HepG2 (cell line): ENCODE results near the gene DMAC2L. TPM values are rescaled to one million over a fixed set of nuclear protein-coding genes. Genes with fewer than 3 reads are reported as not detected.

Source experiments
- ARHGAP35 ChIP-seq: sonication (generic); formaldehyde crosslinking; IDR thresholded peaks from 2 replicates; pipeline ENCODE4 v1.9.0; 2022; ENCODE audit warnings: mild to moderate bottlenecking, inconsistent platforms, moderate library complexity, missing genetic modification reagents, borderline replicate concordance
- CREM ChIP-seq, 2 experiments: sonication (generic) in 1 of 2; formaldehyde crosslinking in 1 of 2; IDR thresholded peaks; 2 replicates each; pipeline versions ENCODE4 v1.4.0 to v1.6.1; 2016 to 2020; ENCODE audit warnings: antibody characterized with exemption in 1 of 2, mild to moderate bottlenecking in 1 of 2, missing genetic modification reagents in 1 of 2
- EED ChIP-seq: sonication (generic); formaldehyde crosslinking; IDR thresholded peaks from 2 replicates; pipeline ENCODE4 v1.5.0; 2020; ENCODE audit warnings: mild to moderate bottlenecking, missing genetic modification reagents
- EZH2 ChIP-seq: conservative IDR thresholded peaks from 2 replicates; pipeline ENCODE4 v1.6.1; 2012; ENCODE audit warnings: mild to moderate bottlenecking, low read depth, low read length, moderate library complexity
- FOXM1 ChIP-seq: sonication (generic); formaldehyde crosslinking; IDR thresholded peaks from 2 replicates; pipeline ENCODE4 v1.5.0; 2020; ENCODE audit warnings: missing genetic modification reagents
- GPN1 ChIP-seq: sonication (generic); formaldehyde crosslinking; IDR thresholded peaks from 2 replicates; pipeline ENCODE4 v1.5.1; 2020; ENCODE audit warnings: missing genetic modification reagents, borderline replicate concordance
- HES4 ChIP-seq: sonication (generic); formaldehyde crosslinking; IDR thresholded peaks from 2 replicates; pipeline ENCODE4 v1.9.0; 2021; ENCODE audit warnings: mild to moderate bottlenecking, missing genetic modification reagents, borderline replicate concordance
- MEIS2 ChIP-seq: sonication (generic); formaldehyde crosslinking; IDR thresholded peaks from 2 replicates; pipeline ENCODE4 v1.9.0; 2021; ENCODE audit warnings: mild to moderate bottlenecking, missing genetic modification reagents
- NFYB ChIP-seq: sonication (generic); formaldehyde crosslinking; IDR thresholded peaks from 2 replicates; pipeline ENCODE4 v1.4.0; 2020; ENCODE audit warnings: missing genetic modification reagents
- PRMT3 ChIP-seq: sonication (generic); formaldehyde crosslinking; IDR thresholded peaks from 2 replicates; pipeline ENCODE4 v1.8.1; 2022; ENCODE audit warnings: low read depth, mild to moderate bottlenecking, moderate library complexity, missing genetic modification reagents, borderline replicate concordance
- RFXANK ChIP-seq: IDR thresholded peaks from 2 replicates; pipeline ENCODE4 v1.6.1; 2016
- SSRP1 ChIP-seq: IDR thresholded peaks from 2 replicates; pipeline ENCODE4 v1.6.1; 2016; ENCODE audit warnings: control low read depth
- ZFP1 ChIP-seq: IDR thresholded peaks from 2 replicates; pipeline ENCODE4 v1.6.1; 2016
- ZFP82 ChIP-seq: sonication (generic); formaldehyde crosslinking; IDR thresholded peaks from 2 replicates; pipeline ENCODE4 v1.5.1; 2020; ENCODE audit warnings: mild to moderate bottlenecking, missing genetic modification reagents, borderline replicate concordance
- ZFX ChIP-seq: sonication (generic); formaldehyde crosslinking; IDR thresholded peaks from 2 replicates; pipeline ENCODE4 v1.4.0; 2020; ENCODE audit warnings: mild to moderate bottlenecking, low read depth, missing genetic modification reagents, moderate library complexity
- ZNF230 ChIP-seq: sonication (generic); formaldehyde crosslinking; IDR thresholded peaks from 2 replicates; pipeline ENCODE4 v1.4.0; 2020; ENCODE audit warnings: mild to moderate bottlenecking, missing genetic modification reagents
- ZNF362 ChIP-seq: sonication (generic); formaldehyde crosslinking; IDR thresholded peaks from 2 replicates; pipeline ENCODE4 v1.4.0; 2020; ENCODE audit warnings: missing genetic modification reagents, mild to moderate bottlenecking, borderline replicate concordance
- ZNF441 ChIP-seq: sonication (generic); formaldehyde crosslinking; IDR thresholded peaks from 2 replicates; pipeline ENCODE4 v1.7.0; 2021; ENCODE audit warnings: missing genetic modification reagents, borderline replicate concordance
- ZNF556 ChIP-seq: sonication (generic); formaldehyde crosslinking; IDR thresholded peaks from 2 replicates; pipeline ENCODE4 v1.4.0; 2020; ENCODE audit warnings: mild to moderate bottlenecking, missing genetic modification reagents, borderline replicate concordance
- ZNF704 ChIP-seq: sonication (generic); formaldehyde crosslinking; IDR thresholded peaks from 2 replicates; pipeline ENCODE4 v1.8.1; 2023; ENCODE audit warnings: mild to moderate bottlenecking, inconsistent platforms, moderate library complexity, missing genetic modification reagents, borderline replicate concordance
- ZNF768 ChIP-seq: sonication (generic); formaldehyde crosslinking; IDR thresholded peaks from 2 replicates; pipeline ENCODE4 v1.4.0; 2020; ENCODE audit warnings: missing genetic modification reagents
- ZSCAN20 ChIP-seq: sonication (generic); formaldehyde crosslinking; IDR thresholded peaks from 2 replicates; pipeline ENCODE4 v1.4.0; 2020; ENCODE audit warnings: missing genetic modification reagents, mild to moderate bottlenecking, borderline replicate concordance
- polyA plus RNA-seq, 8 experiments: library from polyadenylated mRNA; depleted of rRNA in 3 of 8; stranded (reverse) in 7 of 8; unstranded in 1 of 8; fragments of >200 nt; fragmentation: Illumina TruSeq in 4 of 8; extraction: Trizol in 4 of 8; gene quantifications; 2 replicates each; pipeline versions ENCODE4 v1.2.1 to v1.2.3, GENCODE V29; 2011 to 2016; ENCODE audit warnings: low read depth in 4 of 8, missing spikeins in 1 of 8, mixed read lengths in 1 of 8; ENCODE audit not compliant: insufficient read depth in 1 of 8
- total RNA-seq, 5 experiments: library from RNA; depleted of rRNA; stranded (reverse); fragments of >200 nt; fragmentation: Illumina TruSeq; extraction: Trizol; gene quantifications; 2 replicates each; pipeline ENCODE4 v1.2.3, GENCODE V29; 2016; ENCODE audit warnings: low read depth in 1 of 5
- TF ChIP-seq, protein P1 (sequence below): sonication (generic); formaldehyde crosslinking; IDR thresholded peaks from 2 replicates; pipeline ENCODE4 v1.5.0; 2020; ENCODE audit warnings: mild to moderate bottlenecking, missing genetic modification reagents
- TF ChIP-seq, protein P2 (sequence below): sonication (generic); formaldehyde crosslinking; IDR thresholded peaks from 2 replicates; pipeline ENCODE4 v1.8.0; 2023; ENCODE audit warnings: mild to moderate bottlenecking, missing genetic modification reagents

Gene DMAC2L
- total and polyA plus RNA-seq, 2 of the 13 experiments (the other 11 are each of a cell fraction or from before 2014, with no cell fraction given), result 19.4 to 23.2 TPM

DNA sequence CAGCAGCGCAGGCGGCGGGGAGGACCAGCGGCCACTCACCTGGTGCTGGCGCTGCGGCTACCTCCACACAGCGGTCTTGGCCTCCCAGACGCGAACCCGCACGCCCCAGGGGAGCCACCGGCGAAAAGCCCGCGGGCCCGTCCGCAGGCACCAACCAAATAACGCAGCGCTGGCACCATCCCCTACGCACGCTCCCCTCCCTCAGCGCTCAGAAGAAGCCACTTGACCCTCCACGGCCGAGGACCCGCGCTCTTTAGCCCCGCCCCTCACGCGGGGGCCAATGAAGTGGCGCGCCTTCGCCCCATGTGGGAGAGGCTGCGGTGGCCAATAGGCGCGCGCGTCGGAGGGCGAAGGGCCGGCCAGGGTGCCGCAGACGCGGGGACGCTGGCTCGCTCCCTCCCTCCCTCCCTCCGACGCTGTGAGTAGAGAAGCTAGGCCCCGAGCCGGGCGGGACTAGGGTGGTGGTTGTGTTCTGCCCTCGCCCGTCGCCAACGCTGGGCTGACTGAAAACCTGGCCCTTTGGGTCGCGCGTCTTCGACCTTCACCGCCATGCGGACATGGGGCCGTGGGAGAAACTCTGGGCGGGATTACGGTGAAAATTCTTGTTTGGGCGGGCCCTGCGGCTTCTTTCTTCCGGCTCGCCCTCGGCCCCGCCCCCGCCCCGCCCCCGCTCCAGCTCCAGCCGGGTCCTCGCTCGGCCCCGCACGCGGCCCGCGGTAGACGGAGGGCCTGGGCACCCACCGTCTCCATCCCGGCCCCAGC lies at the start of gene DMAC2L, which contains the start of gene L2HGDH (continued):
- TF ChIP-seq, protein P1, sequence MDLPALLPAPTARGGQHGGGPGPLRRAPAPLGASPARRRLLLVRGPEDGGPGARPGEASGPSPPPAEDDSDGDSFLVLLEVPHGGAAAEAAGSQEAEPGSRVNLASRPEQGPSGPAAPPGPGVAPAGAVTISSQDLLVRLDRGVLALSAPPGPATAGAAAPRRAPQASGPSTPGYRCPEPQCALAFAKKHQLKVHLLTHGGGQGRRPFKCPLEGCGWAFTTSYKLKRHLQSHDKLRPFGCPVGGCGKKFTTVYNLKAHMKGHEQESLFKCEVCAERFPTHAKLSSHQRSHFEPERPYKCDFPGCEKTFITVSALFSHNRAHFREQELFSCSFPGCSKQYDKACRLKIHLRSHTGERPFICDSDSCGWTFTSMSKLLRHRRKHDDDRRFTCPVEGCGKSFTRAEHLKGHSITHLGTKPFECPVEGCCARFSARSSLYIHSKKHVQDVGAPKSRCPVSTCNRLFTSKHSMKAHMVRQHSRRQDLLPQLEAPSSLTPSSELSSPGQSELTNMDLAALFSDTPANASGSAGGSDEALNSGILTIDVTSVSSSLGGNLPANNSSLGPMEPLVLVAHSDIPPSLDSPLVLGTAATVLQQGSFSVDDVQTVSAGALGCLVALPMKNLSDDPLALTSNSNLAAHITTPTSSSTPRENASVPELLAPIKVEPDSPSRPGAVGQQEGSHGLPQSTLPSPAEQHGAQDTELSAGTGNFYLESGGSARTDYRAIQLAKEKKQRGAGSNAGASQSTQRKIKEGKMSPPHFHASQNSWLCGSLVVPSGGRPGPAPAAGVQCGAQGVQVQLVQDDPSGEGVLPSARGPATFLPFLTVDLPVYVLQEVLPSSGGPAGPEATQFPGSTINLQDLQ (CRISPR knock-in tag), result peak; percentile 94
- TF ChIP-seq ARHGAP35 (CRISPR knock-in tag) (no peak; the same call in 1 of the 2 replicates), SSRP1 (no peak), GPN1 (no peak), HES4 (CRISPR knock-in tag) (peak; percentile 80), ZNF230 (CRISPR knock-in tag) (peak; percentile 96), EED (CRISPR knock-in tag) (peak; percentile 54; the same call in 1 of the 2 replicates), RFXANK (no peak; the same call in 1 of the 2 replicates), MEIS2 (CRISPR knock-in tag) (no peak), CREM (IDR thresholded peaks at IDR 0.05) (no peak; the same call in 1 of the 2 replicates), CREM (CRISPR knock-in tag; IDR thresholded peaks at IDR 0.05) (no peak), ZFX (CRISPR knock-in tag) (peak; percentile 96), ZNF556 (CRISPR knock-in tag) (0 out of 2 replicates have a peak, but pooled peaks have one; percentile 25), FOXM1 (CRISPR knock-in tag) (no peak), NFYB (CRISPR knock-in tag) (peak; percentile 83), ZNF704 (CRISPR knock-in tag) (peak; percentile 71; the same call in 1 of the 2 replicates), ZNF362 (CRISPR knock-in tag) (peak; percentile 23; the same call in 1 of the 2 replicates), EZH2 (no peak), ZFP82 (CRISPR knock-in tag) (peak; percentile 60; the same call in 1 of the 2 replicates), ZSCAN20 (CRISPR knock-in tag) (no peak; the same call in 1 of the 2 replicates), ZNF441 (CRISPR knock-in tag) (no peak; the same call in 1 of the 2 replicates), ZNF768 (CRISPR knock-in tag) (peak; percentile 46), ZFP1 (no peak), PRMT3 (CRISPR knock-in tag) (0 out of 2 replicates have a peak, but pooled peaks have one; percentile 34)
- TF ChIP-seq, protein P2, sequence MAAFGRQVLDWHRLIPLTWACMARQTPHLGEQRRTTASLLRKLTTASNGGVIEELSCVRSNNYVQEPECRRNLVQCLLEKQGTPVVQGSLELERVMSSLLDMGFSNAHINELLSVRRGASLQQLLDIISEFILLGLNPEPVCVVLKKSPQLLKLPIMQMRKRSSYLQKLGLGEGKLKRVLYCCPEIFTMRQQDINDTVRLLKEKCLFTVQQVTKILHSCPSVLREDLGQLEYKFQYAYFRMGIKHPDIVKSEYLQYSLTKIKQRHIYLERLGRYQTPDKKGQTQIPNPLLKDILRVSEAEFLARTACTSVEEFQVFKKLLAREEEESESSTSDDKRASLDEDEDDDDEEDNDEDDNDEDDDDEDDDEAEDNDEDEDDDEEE (CRISPR knock-in tag), result peak; percentile 81; the same call in 1 of the 2 replicates
